Measurements from ENCODE around the gene ACTN1. TPM values are rescaled to one million over a fixed set of nuclear protein-coding genes. Genes with fewer than 3 reads are reported as not detected.

ACTN1 gene
- total and polyA plus RNA-seq, 10 of the 15 experiments (the other 5 are each of a cell fraction or from before 2014, with no cell fraction given) = 0.14 to 39.4 (median 2.6) TPM

GRCh38 chr14:68840454-68840853 lies 138.6 kb downstream of the ACTN1 start:
- intact Hi-C loops (cut with micrococcal nuclease; ENCODE audit: unreplicated experiment) = loop anchor here (10.0 kb wide), 1 partner anchor 1006 kb away; no protein-coding TSS in a partner anchor
- H3K9me3 ChIP-seq (replicated peaks; ENCODE audit: control insufficient read depth, insufficient read depth, low read length) = peaks cover 5% of the 10 kb centered on the region; the same call in 2 of the 3 replicates
- ChIA-PET RAD21 (ENCODE audit: unreplicated experiment) (no interaction called here), CTCF (interaction anchor here (0.6 to 5.2 kb wide), 2 partner anchors 16 to 896 kb away, joined by 3 to 231 read pairs; no protein-coding TSS in a partner anchor), SMC1A (ENCODE audit: uncharacterized antibody, unreplicated experiment) (interaction anchor here (1.4 kb wide), 1 partner anchor 23 kb away, joined by 3 read pairs; no protein-coding TSS in a partner anchor), POLR2A (no interaction called here)
- H3K27me3 ChIP-seq (replicated peaks in 1 of 2; ENCODE audit: control insufficient read depth in 2 of 2, insufficient read depth in 2 of 2, low read length in 1 of 2) = no peaks in the 10 kb centered on the region
- FAIRE-seq = no peak
- WGBS (ENCODE audit: insufficient coverage, insufficient replicate concordance, low lambda C conversion rate, missing lambda C conversion rate) = 57% methylated on average over 2 of the region's 2 CpGs
- TF ChIP-seq SKIL (IDR thresholded peaks at IDR 0.05; ENCODE audit: low read depth, poor library complexity, severe bottlenecking) (no peak), BHLHE40 (IDR thresholded peaks at IDR 0.05; ENCODE audit: borderline replicate concordance in 1 of 2, low read depth in 2 of 2, low read length in 1 of 2) (no peak), IKZF2 (IDR thresholded peaks at IDR 0.05) (peak in 1 of 2 experiments; percentile 26; a peak in 1 of 4 replicates), RUNX3 (IDR thresholded peaks at IDR 0.05; ENCODE audit: low read length) (peak; percentile 40), NFYB (IDR thresholded peaks at IDR 0.05; ENCODE audit: insufficient read depth, low read depth, low read length) (0 out of 2 replicates have a peak, but pooled peaks have one; percentile 52), KAT2A (conservative IDR thresholded peaks at IDR 0.05; ENCODE audit: control insufficient read depth, low read depth, low read length) (no peak), JUNB (IDR thresholded peaks at IDR 0.05) (no peak), MEF2B (IDR thresholded peaks at IDR 0.05; ENCODE audit: partially characterized antibody, poor library complexity, severe bottlenecking) (no peak), TBL1XR1 (IDR thresholded peaks at IDR 0.05; ENCODE audit: low read depth, low read length) (no peak), SMAD5 (IDR thresholded peaks at IDR 0.05; ENCODE audit: low read depth) (no peak), CTCF (IDR thresholded peaks at IDR 0.05 in 2 of 3, conservative IDR thresholded peaks at IDR 0.05 in 1 of 3; ENCODE audit: control insufficient read depth in 2 of 3, extremely low read depth in 1 of 3, insufficient read depth in 1 of 3, low read depth in 3 of 3, low read length in 3 of 3) (no peak), NFYA (IDR thresholded peaks at IDR 0.05; ENCODE audit: borderline replicate concordance, low read depth, low read length) (no peak)
- no peaks in the 10 kb centered on the region for H4K20me1 ChIP-seq (ENCODE audit: control insufficient read depth, insufficient read depth)
- peak; percentile 78 for ATAC-seq
- no TSS peak for BruUV-seq (replicated peaks)
- no peak for DNase-seq (ENCODE audit: low read depth, low spot score)
- no peaks in the 10 kb centered on the region for H3K79me2 ChIP-seq (ENCODE audit: control insufficient read depth, insufficient read depth, low read length)
- no peak overlapping the region for H2AFZ ChIP-seq (ENCODE audit: control insufficient read depth, low read depth, low read length)
- no peak overlapping the region for H3K27ac ChIP-seq (ENCODE audit: control insufficient read depth, insufficient read depth)
- H3K4me2 ChIP-seq (ENCODE audit: control insufficient read depth, insufficient read depth) = peak overlapping the region; percentile 9; the same call in 1 of the 2 replicates
- H3K4me3 ChIP-seq = no peak overlapping the region
- H3K36me3 ChIP-seq (ENCODE audit: control insufficient read depth in 2 of 2, insufficient read depth in 2 of 2, low read length in 1 of 2) = no peaks in the 10 kb centered on the region
- H3K9ac ChIP-seq (ENCODE audit: control insufficient read depth, insufficient read depth, low read length) = no peak overlapping the region
- peaks cover 10% of the 10 kb centered on the region; the same call in 1 of the 2 replicates for H3K4me1 ChIP-seq (ENCODE audit: control insufficient read depth, insufficient read depth, low read length)
- in situ Hi-C loops (cut with MboI) = no loop called here

Data from GM12878 (cell line).